ENCODE data around the gene GAREM2.

GAREM2 gene

DNA sequence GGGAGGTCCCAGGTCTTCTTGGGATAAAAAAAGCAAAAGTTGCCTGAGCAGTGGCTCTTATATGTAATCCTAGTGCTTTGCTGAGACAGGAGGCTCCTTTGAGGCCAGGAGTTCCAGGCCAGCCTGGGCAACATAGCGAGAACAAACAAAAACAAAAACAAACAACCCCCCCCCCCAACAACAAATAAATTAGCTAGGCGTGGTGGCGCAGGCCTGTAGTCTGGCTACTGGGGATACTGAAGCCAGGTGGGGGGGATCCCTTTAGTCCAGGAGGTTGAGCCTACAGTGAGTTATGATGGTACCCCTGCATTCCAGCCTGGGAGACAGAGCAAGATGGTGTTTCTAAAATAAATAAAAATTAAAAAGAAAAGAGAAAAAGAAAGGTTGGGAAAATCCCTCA is 5.4 kb downstream of the GAREM2 start:
- TF ChIP-seq, protein P1, sequence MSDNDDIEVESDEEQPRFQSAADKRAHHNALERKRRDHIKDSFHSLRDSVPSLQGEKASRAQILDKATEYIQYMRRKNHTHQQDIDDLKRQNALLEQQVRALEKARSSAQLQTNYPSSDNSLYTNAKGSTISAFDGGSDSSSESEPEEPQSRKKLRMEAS (IDR thresholded peaks at IDR 0.05), result no peak
- TF ChIP-seq CREB1 (IDR thresholded peaks at IDR 0.05; ENCODE audit: low read depth), result no peak
- TF ChIP-seq ZBTB7A (IDR thresholded peaks at IDR 0.05; ENCODE audit: low read depth), result no peak
- TF ChIP-seq TCF12 (IDR thresholded peaks at IDR 0.05; ENCODE audit: low read depth), result no peak
- no peak for TF ChIP-seq YY1 (IDR thresholded peaks at IDR 0.05; ENCODE audit: low read depth)
- TF ChIP-seq TEAD4 (IDR thresholded peaks at IDR 0.05), result no peak

DNA sequence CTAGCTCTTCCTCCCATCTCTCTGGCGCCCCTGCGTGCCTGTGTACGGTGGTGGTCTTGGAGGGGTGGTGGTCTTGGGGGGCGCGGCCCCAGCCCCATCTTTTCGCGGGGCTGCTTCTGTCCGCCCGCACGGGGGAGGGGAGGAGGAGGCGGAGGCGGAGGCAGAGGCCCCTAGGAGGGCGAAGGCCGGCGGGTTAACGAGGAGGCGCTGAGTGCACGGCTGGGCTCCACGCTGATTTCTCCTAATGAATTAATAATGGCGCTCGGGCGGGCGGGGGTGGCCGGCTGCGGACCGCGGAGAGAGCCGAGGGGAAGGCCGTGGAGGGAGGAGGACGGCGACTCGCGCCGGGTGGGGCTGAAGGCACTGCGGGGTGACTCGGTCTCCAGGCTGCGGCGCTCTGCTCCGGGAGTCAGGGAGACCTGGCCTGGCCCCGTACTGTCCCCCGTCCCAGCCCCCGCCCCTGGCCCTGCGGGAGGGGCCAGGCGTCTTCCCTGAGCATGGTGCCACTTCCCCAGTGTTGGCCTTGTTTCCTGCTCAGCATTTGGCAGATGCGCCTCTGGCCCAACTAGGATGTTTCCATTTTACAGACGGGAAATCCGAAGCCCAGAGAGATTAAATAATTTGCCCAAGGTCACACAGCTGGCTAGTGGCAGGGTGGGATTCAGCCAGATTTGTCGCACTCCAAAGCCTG is 6.0 kb downstream of the GAREM2 start:
- TF ChIP-seq CEBPB (IDR thresholded peaks at IDR 0.05) (no peak), ZBTB7A (IDR thresholded peaks at IDR 0.05; ENCODE audit: low read depth) (peak; percentile 83; the same call in 1 of the 2 replicates), FOXM1 (IDR thresholded peaks at IDR 0.05; ENCODE audit: borderline replicate concordance, low read depth) (no peak), EGR1 (IDR thresholded peaks at IDR 0.05) (peak; percentile 80), RAD21 (IDR thresholded peaks at IDR 0.05; ENCODE audit: low read depth) (no peak)
- TF ChIP-seq, protein P2, sequence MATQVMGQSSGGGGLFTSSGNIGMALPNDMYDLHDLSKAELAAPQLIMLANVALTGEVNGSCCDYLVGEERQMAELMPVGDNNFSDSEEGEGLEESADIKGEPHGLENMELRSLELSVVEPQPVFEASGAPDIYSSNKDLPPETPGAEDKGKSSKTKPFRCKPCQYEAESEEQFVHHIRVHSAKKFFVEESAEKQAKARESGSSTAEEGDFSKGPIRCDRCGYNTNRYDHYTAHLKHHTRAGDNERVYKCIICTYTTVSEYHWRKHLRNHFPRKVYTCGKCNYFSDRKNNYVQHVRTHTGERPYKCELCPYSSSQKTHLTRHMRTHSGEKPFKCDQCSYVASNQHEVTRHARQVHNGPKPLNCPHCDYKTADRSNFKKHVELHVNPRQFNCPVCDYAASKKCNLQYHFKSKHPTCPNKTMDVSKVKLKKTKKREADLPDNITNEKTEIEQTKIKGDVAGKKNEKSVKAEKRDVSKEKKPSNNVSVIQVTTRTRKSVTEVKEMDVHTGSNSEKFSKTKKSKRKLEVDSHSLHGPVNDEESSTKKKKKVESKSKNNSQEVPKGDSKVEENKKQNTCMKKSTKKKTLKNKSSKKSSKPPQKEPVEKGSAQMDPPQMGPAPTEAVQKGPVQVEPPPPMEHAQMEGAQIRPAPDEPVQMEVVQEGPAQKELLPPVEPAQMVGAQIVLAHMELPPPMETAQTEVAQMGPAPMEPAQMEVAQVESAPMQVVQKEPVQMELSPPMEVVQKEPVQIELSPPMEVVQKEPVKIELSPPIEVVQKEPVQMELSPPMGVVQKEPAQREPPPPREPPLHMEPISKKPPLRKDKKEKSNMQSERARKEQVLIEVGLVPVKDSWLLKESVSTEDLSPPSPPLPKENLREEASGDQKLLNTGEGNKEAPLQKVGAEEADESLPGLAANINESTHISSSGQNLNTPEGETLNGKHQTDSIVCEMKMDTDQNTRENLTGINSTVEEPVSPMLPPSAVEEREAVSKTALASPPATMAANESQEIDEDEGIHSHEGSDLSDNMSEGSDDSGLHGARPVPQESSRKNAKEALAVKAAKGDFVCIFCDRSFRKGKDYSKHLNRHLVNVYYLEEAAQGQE (IDR thresholded peaks at IDR 0.05; ENCODE audit: low read depth), result no peak
- TF ChIP-seq, protein P3, sequence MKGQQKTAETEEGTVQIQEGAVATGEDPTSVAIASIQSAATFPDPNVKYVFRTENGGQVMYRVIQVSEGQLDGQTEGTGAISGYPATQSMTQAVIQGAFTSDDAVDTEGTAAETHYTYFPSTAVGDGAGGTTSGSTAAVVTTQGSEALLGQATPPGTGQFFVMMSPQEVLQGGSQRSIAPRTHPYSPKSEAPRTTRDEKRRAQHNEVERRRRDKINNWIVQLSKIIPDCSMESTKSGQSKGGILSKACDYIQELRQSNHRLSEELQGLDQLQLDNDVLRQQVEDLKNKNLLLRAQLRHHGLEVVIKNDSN (IDR thresholded peaks at IDR 0.05), result no peak

DNA sequence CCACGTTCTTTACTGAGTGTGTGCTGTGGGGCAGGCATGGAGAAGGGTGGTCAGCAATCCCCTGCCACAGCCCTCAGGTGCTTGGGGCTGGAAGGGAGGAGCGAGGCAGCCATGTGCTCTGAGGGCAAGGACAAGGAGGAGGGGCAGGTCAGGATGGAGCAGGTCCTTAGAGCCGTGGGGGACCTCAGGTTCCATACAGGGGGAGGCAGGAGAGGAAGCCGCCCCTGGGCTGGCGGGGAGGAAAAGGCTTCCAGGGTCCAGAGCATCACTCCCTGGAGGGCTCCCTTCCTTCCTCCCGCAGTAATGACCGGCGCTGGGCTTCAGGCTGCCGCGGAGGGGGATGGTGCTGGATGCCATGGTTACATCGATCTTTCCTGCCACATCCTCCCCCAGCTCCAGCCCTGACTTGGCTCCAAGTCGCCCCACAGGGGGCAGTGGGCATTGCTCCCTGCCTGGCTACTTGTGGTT is 6.6 kb downstream of the GAREM2 start:
- no peak for TF ChIP-seq TAF1 (IDR thresholded peaks at IDR 0.05; ENCODE audit: low read depth)
- no peak for TF ChIP-seq FOXM1 (IDR thresholded peaks at IDR 0.05; ENCODE audit: borderline replicate concordance, low read depth)
- TF ChIP-seq, protein P2 (IDR thresholded peaks at IDR 0.05; ENCODE audit: low read depth), result no peak
- no peak for TF ChIP-seq EGR1 (IDR thresholded peaks at IDR 0.05)
- TF ChIP-seq CEBPB (IDR thresholded peaks at IDR 0.05), result no peak
- no peak for TF ChIP-seq TEAD4 (IDR thresholded peaks at IDR 0.05)
- TF ChIP-seq ZBTB7A (IDR thresholded peaks at IDR 0.05; ENCODE audit: low read depth), result no peak

DNA sequence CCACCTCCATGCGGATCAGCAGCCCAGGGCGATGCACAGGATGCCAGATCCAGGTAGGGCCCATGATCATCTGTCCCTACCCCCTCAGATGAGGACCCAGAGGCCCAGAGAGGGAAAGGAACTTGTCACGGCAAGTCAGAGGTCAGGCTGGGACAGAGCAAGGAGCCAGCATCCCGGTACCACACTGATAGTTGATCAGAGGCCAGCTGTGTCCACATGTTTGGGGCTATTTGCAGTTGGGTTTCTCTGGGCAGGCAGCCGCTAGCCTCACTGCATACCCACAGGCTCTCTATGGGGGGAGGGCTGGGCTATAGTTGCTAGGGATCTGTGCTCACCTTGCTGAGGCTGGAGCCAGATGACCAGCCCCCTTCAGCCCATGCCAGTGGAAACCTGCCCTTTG is 9.6 kb downstream of the GAREM2 start:
- TF ChIP-seq FOXM1 (IDR thresholded peaks at IDR 0.05; ENCODE audit: borderline replicate concordance, low read depth), result no peak
- TF ChIP-seq ZBTB7A (IDR thresholded peaks at IDR 0.05; ENCODE audit: low read depth), result no peak
- TF ChIP-seq YY1 (IDR thresholded peaks at IDR 0.05; ENCODE audit: low read depth), result no peak
- TF ChIP-seq, protein P3 (IDR thresholded peaks at IDR 0.05), result no peak
- TF ChIP-seq TEAD4 (IDR thresholded peaks at IDR 0.05), result no peak
- no peak for TF ChIP-seq CREB1 (IDR thresholded peaks at IDR 0.05; ENCODE audit: low read depth)
- no peak for TF ChIP-seq NFIC (IDR thresholded peaks at IDR 0.05)
- TF ChIP-seq TAF1 (IDR thresholded peaks at IDR 0.05; ENCODE audit: low read depth), result no peak
- no peak for TF ChIP-seq TCF12 (IDR thresholded peaks at IDR 0.05; ENCODE audit: low read depth)
- TF ChIP-seq EP300 (IDR thresholded peaks at IDR 0.05; ENCODE audit: borderline replicate concordance), result no peak
- TF ChIP-seq, protein P1 (IDR thresholded peaks at IDR 0.05), result no peak
- TF ChIP-seq RAD21 (IDR thresholded peaks at IDR 0.05; ENCODE audit: low read depth), result no peak
- TF ChIP-seq, protein P2 (IDR thresholded peaks at IDR 0.05; ENCODE audit: low read depth), result no peak
